IPS-18c (cell line): Measurements from ENCODE around the gene ADD1.

ENCODE experiments used
- H3K4me3 ChIP-seq: 2 replicates; pipeline ENCODE4 v1.7.0; 2013; ENCODE audit warnings: low read depth, mild to moderate bottlenecking, low read length, moderate library complexity; ENCODE audit not compliant: insufficient read depth
- H3K9me3 ChIP-seq: one replicate; pipeline ENCODE4 v1.6.1; 2013; ENCODE audit warnings: mild to moderate bottlenecking, low read length, moderate library complexity; ENCODE audit not compliant: control insufficient read depth, insufficient read depth

The ADD1 gene

GRCh38 chr4:2971275-2971674 lies 127.6 kb downstream of the ADD1 start:
- H3K4me3 ChIP-seq = no peak overlapping the region
- H3K9me3 ChIP-seq = no peaks in the 10 kb centered on the region

DNA sequence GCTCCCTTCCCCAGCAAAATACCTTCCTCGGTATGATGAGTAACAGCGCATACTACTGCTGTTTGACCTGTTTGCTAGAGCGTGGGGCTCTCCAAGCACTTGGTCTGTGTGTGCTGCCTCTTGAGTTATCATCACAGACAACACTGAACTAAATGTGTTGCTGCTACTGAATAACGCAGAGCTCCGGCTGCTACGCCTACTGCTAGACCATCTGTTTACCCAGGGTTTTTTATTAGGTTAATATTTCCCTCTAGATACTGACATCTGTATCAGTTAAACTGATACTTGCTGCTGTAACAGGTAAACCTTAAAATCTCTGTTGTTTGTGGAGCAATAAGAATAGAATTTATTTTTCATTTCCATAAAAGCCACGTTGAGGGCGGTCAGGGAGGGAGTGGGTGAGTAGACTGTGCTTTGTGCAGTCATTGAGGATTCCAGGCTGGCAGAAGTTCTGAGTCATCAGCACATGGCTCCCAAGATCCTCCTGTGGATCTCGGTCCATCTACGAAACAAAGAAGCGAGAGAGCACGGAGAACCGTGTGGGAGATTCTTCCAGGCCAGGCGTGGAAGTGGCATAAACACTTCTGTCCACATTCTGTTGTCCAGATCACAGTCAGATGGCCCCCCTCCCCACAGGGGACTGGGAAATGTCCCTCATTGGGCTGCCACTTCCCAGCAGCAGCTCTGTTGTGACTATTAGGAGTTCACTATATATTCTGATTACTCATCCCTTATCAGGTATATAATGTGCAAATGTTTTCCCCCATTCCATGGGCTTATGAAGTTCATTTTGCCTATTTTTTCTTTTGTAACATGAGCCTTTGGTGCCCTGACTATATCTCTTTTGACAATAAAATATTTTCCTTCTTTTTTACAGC lies 133.8 kb downstream of the ADD1 start:
- no peak overlapping the region for H3K4me3 ChIP-seq
- H3K9me3 ChIP-seq = peaks cover 5% of the 10 kb centered on the region
